Lung (tissue), 12 donors: ENCODE results near the gene ATXN1. TPM values are rescaled to one million over a fixed set of nuclear protein-coding genes. Genes with fewer than 3 reads are reported as not detected.

Experiments
- ATAC-seq: fragments of 200-7000 bp; cut with Tn5 transposase; one replicate; pipeline ENCODE4 v1.9.1; 2020; ENCODE audit warnings: moderate number of reproducible peaks; ENCODE audit not compliant: insufficient read depth, low FRiP score
- DNase-seq, 3 donors: peaks; one replicate each; pipeline ENCODE4 v3.0.0-alpha.2; 2013 to 2017
- H3K27ac ChIP-seq, 2 donors: one replicate each; pipeline ENCODE4 v1.5.1; 2013; ENCODE audit warnings: mild to moderate bottlenecking in 2 of 2, moderate library complexity in 2 of 2, control low read depth in 1 of 2, inconsistent platforms in 1 of 2, low read depth in 1 of 2, low read length in 1 of 2
- H3K27me3 ChIP-seq, 3 donors: one replicate each; pipeline ENCODE4 v1.5.1; 2013; ENCODE audit warnings: low read length in 2 of 3; ENCODE audit not compliant: control insufficient read depth in 3 of 3, insufficient read depth in 3 of 3
- H3K36me3 ChIP-seq, 4 donors: one replicate each; pipeline ENCODE4 v1.5.1; 2013; ENCODE audit warnings: low read length in 4 of 4, mild to moderate bottlenecking in 1 of 4, moderate library complexity in 1 of 4; ENCODE audit not compliant: control insufficient read depth in 4 of 4, insufficient read depth in 4 of 4
- H3K4me1 ChIP-seq, 5 donors: one replicate each; pipeline ENCODE4 v1.5.1; 2013; ENCODE audit warnings: low read length in 5 of 5, mild to moderate bottlenecking in 2 of 5, moderate library complexity in 1 of 5; ENCODE audit not compliant: control insufficient read depth in 5 of 5, insufficient read depth in 5 of 5
- H3K4me3 ChIP-seq: one replicate; pipeline ENCODE4 v1.5.1; 2013; ENCODE audit warnings: mild to moderate bottlenecking, control low read depth, moderate library complexity
- H3K9ac ChIP-seq, 2 donors: one replicate each; pipeline ENCODE4 v1.5.1; 2013; ENCODE audit warnings: low read length in 2 of 2, control low read depth in 1 of 2; ENCODE audit not compliant: insufficient read depth in 1 of 2
- H3K9me3 ChIP-seq, 4 donors: one replicate each; pipeline ENCODE4 v1.5.1; 2013; ENCODE audit warnings: low read length in 3 of 4, mild to moderate bottlenecking in 1 of 4, moderate library complexity in 1 of 4; ENCODE audit not compliant: control insufficient read depth in 4 of 4, insufficient read depth in 3 of 4
- WGBS, 2 donors: extraction: QIAGEN DNeasy Blood & Tissue Kit; methylation state at CpG; one replicate each; pipeline ENCODE4 v1.1.7; 2013; 5-methylcytosine and 5-hydroxymethylcytosine counted together
- polyA plus RNA-seq, 2 donors: library from polyadenylated mRNA; stranded (reverse); fragments of 200-250 nt; gene quantifications; one replicate each; pipeline ENCODE4 v1.2.1, GENCODE V29; 2013
- total RNA-seq, 2 donors: library from RNA; depleted of rRNA in 1 of 2; stranded (reverse); fragments of >200 nt in 1 of 2; gene quantifications; one replicate each; pipeline ENCODE4 v1.2.1, GENCODE V29; 2014 to 2021
- TF ChIP-seq, protein P1 (sequence below): IDR thresholded peaks from 2 replicates; pipeline ENCODE4 v1.5.1; 2012; ENCODE audit warnings: mild to moderate bottlenecking; ENCODE audit errors: control extremely low read depth, extremely low read depth
- donor health status: control.
- donor health status: control.
- donor health status: Bipolar disorder and iron deficiency.
- donor health status: healthy.
- donor health status: DM: yes; HTN: yes; CAD: no.

Gene ATXN1
- total and polyA plus RNA-seq, 4 donors = 9.7 to 108 (median 34.9) TPM

DNA sequence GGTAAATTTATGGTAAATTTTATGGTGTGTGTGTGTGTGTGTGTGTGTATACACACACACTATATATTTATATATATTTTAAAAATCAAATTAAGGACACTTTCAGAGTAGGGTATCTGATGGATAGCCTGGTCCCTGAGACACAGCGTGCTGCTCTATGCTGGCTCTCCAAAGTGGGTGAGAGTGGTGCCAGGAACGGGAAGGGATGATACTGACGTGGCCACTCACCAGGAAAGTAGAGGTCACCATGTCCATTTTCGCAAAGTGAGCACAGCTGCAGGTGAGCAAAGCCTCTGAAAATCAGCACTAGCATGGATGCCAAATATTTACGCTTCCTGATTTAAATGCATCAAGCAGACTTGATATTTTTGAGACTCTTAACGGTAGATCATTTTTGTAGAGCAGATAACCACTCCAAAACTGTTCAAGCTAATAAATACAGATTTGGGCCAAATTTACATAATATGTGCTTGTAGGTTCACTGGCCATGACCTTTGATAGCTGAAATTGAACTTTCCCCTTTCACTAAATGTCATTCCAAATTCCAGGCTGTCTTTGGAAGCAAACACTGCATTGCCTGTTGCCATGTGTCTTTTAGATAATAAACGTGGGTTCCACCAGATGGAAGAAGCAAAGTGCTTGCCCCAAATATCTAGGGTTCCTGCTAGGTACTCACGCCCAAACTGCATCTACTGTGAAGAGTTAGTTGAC is 116.6 kb downstream of the ATXN1 start:
- DNase-seq (no peak), ATAC-seq (no peak)
- Histone ChIP-seq H3K36me3 (peaks cover 0 to 14% (median 7%) of the 10 kb centered on the region in 4 donors), H3K9me3 (peaks cover 0 to 6% (median 0%) of the 10 kb centered on the region in 4 donors), H3K4me3 (no peak overlapping the region), H3K27ac (no peak overlapping the region), H3K4me1 (no peaks in the 10 kb centered on the region), H3K9ac (no peak overlapping the region), H3K27me3 (no peaks in the 10 kb centered on the region)
- WGBS, 2 donors = 93 to 95% methylated on average over 8 of the region's 8 CpGs
- TF ChIP-seq, protein P1, sequence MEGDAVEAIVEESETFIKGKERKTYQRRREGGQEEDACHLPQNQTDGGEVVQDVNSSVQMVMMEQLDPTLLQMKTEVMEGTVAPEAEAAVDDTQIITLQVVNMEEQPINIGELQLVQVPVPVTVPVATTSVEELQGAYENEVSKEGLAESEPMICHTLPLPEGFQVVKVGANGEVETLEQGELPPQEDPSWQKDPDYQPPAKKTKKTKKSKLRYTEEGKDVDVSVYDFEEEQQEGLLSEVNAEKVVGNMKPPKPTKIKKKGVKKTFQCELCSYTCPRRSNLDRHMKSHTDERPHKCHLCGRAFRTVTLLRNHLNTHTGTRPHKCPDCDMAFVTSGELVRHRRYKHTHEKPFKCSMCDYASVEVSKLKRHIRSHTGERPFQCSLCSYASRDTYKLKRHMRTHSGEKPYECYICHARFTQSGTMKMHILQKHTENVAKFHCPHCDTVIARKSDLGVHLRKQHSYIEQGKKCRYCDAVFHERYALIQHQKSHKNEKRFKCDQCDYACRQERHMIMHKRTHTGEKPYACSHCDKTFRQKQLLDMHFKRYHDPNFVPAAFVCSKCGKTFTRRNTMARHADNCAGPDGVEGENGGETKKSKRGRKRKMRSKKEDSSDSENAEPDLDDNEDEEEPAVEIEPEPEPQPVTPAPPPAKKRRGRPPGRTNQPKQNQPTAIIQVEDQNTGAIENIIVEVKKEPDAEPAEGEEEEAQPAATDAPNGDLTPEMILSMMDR = no peak

GRCh38 chr6:16639684-16640480 is 121.4 kb downstream of the ATXN1 start:
- Histone ChIP-seq H3K4me1 (peaks cover 0 to 4% (median 2%) of the 10 kb centered on the region in 5 donors), H3K27me3 (no peaks in the 10 kb centered on the region), H3K27ac (no peak overlapping the region), H3K9ac (no peak overlapping the region), H3K36me3 (peaks cover 0 to 15% (median 5%) of the 10 kb centered on the region in 4 donors), H3K9me3 (peaks cover 0 to 6% (median 0%) of the 10 kb centered on the region in 4 donors), H3K4me3 (no peak overlapping the region)
- TF ChIP-seq, protein P1 = no peak
- ATAC-seq (no peak), DNase-seq (no peak)
- WGBS, 2 donors = 94 to 97% methylated on average over 10 of the region's 10 CpGs

DNA sequence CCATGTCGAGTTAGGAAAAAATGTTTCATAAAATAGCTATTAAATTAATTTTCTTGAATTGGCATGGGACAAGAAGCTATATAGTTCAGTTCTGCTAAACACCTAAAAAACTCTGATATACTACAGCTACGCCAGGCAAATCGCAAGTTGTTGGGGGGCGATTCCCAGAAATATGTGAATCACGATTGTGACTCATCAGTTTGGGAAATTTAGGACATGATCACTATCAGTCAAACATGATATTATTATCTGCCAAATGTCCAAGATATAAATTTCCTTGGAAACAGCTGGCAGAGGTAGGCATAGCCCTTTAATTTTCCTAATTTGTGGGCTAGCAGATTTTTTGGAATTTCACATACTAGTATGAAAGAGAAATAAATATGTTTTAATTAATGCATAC is 123.6 kb downstream of the ATXN1 start:
- no peak for ATAC-seq
- H3K36me3 ChIP-seq = peaks cover 0 to 15% (median 4%) of the 10 kb centered on the region in 4 donors
- H3K9ac ChIP-seq = no peak overlapping the region
- no peak for DNase-seq
- 79 to 81% methylated on average over 5 of the region's 5 CpGs for WGBS, 2 donors
- no peak overlapping the region for H3K27ac ChIP-seq
- TF ChIP-seq, protein P1 = no peak
- peaks cover 0 to 4% (median 2%) of the 10 kb centered on the region in 5 donors for H3K4me1 ChIP-seq
- H3K4me3 ChIP-seq = no peak overlapping the region
- H3K9me3 ChIP-seq = peaks cover 0 to 6% (median 0%) of the 10 kb centered on the region in 4 donors
- H3K27me3 ChIP-seq = no peaks in the 10 kb centered on the region
